ENCODE results near the gene GABPB1.

The GABPB1 gene

DNA sequence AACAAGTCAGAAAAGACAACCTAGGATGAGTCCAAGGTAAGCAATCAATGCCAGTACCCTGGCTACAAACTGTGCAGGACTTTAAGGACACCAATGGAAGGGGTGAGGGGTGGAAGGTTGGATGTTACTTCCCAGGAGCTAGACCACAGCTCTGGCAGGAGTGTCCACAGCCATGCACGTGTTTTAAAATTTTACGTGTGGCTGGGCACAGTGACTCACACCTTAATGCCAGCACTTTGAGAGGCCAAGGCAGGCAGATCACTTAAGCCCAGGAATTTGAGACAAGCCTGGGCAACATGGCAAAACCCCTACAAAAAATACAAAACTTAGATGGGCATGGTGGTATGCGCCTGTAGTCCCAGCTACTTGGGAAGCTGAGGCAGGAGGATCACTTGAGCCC lies 74.7 kb downstream of the GABPB1 start:
- no peak for ATAC-seq

DNA sequence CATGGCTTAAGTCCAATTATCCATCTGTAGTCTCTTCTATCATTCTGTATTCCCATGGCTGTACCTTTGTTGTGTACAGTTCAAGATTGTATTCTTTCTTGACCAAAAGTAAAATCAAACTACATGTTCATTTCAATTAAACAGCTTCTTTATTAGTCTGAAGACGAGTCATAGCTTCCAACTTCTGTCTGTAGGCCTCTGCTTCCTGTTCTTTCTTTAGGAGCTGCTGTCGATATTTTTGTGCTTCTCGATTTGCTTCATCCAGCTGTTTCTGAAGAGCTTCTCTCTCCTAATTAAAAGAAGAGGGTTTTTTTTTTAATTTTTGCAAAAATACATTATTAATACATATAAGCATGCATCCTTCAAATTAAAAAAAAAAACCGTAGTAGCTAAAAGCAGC lies 76.5 kb downstream of the GABPB1 start:
- TF ChIP-seq ZFP3 (CRISPR knock-in tag; IDR thresholded peaks at IDR 0.05): no peak
- ATAC-seq: no peak

More for the DNA sequence above, 74.7 kb downstream of the GABPB1 start:
- TF ChIP-seq ZNF565 (CRISPR knock-in tag; conservative IDR thresholded peaks at IDR 0.05; ENCODE audit: low read depth): no peak
- no peak for TF ChIP-seq SNAI2 (CRISPR knock-in tag; IDR thresholded peaks at IDR 0.05)

DNA sequence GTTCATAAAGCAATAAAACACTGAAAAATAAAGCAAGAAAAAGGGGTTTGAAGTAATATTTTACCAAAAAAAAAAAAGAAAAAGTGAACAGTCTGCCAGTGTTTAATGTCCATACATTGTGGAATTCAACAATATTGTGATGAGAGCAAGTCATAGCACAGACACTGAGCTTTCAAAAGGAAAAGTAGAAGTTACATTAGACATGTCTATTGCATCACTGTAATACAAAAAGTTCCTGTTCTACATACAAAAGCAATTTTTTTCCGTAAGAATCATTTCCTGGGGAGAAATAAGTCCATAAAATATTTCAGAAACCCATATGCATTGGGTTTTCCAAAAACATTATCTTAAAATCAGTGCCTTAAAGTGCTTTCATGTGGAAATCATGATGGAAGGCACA lies 77.6 kb downstream of the GABPB1 start:
- TF ChIP-seq, protein P1, sequence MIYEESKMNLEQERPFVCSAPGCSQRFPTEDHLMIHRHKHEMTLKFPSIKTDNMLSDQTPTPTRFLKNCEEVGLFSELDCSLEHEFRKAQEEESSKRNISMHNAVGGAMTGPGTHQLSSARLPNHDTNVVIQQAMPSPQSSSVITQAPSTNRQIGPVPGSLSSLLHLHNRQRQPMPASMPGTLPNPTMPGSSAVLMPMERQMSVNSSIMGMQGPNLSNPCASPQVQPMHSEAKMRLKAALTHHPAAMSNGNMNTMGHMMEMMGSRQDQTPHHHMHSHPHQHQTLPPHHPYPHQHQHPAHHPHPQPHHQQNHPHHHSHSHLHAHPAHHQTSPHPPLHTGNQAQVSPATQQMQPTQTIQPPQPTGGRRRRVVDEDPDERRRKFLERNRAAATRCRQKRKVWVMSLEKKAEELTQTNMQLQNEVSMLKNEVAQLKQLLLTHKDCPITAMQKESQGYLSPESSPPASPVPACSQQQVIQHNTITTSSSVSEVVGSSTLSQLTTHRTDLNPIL (CRISPR knock-in tag; IDR thresholded peaks at IDR 0.05; ENCODE audit: low read depth): no peak
- TF ChIP-seq TCF4 (CRISPR knock-in tag; IDR thresholded peaks at IDR 0.05; ENCODE audit: borderline replicate concordance) (no peak), TOX (CRISPR knock-in tag; IDR thresholded peaks at IDR 0.05; ENCODE audit: borderline replicate concordance) (no peak)
- TF ChIP-seq, protein P2, sequence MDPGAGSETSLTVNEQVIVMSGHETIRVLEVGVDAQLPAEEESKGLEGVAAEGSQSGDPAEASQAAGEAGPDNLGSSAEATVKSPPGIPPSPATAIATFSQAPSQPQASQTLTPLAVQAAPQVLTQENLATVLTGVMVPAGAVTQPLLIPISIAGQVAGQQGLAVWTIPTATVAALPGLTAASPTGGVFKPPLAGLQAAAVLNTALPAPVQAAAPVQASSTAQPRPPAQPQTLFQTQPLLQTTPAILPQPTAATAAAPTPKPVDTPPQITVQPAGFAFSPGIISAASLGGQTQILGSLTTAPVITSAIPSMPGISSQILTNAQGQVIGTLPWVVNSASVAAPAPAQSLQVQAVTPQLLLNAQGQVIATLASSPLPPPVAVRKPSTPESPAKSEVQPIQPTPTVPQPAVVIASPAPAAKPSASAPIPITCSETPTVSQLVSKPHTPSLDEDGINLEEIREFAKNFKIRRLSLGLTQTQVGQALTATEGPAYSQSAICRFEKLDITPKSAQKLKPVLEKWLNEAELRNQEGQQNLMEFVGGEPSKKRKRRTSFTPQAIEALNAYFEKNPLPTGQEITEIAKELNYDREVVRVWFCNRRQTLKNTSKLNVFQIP (CRISPR knock-in tag; IDR thresholded peaks at IDR 0.05; ENCODE audit: borderline replicate concordance, low read depth): no peak

DNA sequence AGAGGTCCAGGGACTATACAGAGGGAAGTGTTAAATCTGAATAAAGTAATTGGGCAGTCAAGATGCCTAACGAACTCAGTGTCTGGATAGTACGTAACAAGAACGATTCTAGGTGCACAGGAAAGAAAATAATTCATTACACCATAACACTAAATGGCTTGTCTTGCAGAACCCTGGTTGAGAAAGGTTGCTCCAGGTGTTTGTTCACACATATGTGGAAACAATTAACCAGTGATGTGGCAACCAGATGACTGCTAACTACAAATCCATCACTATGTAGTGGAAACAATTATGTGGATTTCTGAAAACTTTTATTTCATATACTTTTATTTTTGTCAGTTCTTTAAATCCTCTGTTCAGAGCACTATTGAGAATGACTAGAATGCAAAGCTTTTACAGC lies 79.1 kb downstream of the GABPB1 start:
- no peak for ATAC-seq
- no peak for TF ChIP-seq BACH2 (CRISPR knock-in tag; IDR thresholded peaks at IDR 0.05; ENCODE audit: borderline replicate concordance)
- TF ChIP-seq OSR1 (CRISPR knock-in tag; IDR thresholded peaks at IDR 0.05): no peak

More for the DNA sequence above, 77.6 kb downstream of the GABPB1 start:
- ATAC-seq: no peak

DNA sequence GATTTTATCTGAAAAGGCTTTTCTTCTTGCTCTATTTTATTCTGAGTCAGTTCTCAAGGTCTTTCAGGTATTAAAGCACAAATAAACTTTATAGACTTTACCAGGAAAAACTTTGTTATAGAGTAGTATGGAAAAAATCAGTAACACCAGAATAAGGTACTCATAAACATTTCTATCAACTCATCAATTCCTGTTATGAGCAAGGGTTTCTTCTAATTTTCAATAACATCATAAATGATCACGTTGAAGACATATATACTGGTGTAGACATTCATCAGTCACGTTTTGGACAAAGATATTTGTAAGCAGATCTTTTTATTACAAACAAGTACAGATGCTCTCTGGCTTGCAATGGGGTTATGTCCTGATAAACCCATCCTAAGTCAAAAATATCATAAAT lies 79.9 kb downstream of the GABPB1 start:
- TF ChIP-seq, protein P1 (CRISPR knock-in tag; IDR thresholded peaks at IDR 0.05; ENCODE audit: low read depth): no peak
- TF ChIP-seq ZFP3 (CRISPR knock-in tag; IDR thresholded peaks at IDR 0.05): no peak
- TF ChIP-seq ZC3H10 (CRISPR knock-in tag; IDR thresholded peaks at IDR 0.05): no peak
- TF ChIP-seq ARNTL (CRISPR knock-in tag; IDR thresholded peaks at IDR 0.05; ENCODE audit: borderline replicate concordance, low read depth): no peak
- no peak for TF ChIP-seq ZNF565 (CRISPR knock-in tag; conservative IDR thresholded peaks at IDR 0.05; ENCODE audit: low read depth)
- no peak for TF ChIP-seq ZFP30 (CRISPR knock-in tag; IDR thresholded peaks at IDR 0.05)
- no peak for TF ChIP-seq RARB (CRISPR knock-in tag; IDR thresholded peaks at IDR 0.05)
- TF ChIP-seq CSDC2 (CRISPR knock-in tag; IDR thresholded peaks at IDR 0.05): no peak
- TF ChIP-seq BACH2 (CRISPR knock-in tag; IDR thresholded peaks at IDR 0.05; ENCODE audit: borderline replicate concordance): no peak
- TF ChIP-seq TCF4 (CRISPR knock-in tag; IDR thresholded peaks at IDR 0.05; ENCODE audit: borderline replicate concordance): no peak
- no peak for TF ChIP-seq PPARA (CRISPR knock-in tag; IDR thresholded peaks at IDR 0.05; ENCODE audit: borderline replicate concordance)
- TF ChIP-seq, protein P3, sequence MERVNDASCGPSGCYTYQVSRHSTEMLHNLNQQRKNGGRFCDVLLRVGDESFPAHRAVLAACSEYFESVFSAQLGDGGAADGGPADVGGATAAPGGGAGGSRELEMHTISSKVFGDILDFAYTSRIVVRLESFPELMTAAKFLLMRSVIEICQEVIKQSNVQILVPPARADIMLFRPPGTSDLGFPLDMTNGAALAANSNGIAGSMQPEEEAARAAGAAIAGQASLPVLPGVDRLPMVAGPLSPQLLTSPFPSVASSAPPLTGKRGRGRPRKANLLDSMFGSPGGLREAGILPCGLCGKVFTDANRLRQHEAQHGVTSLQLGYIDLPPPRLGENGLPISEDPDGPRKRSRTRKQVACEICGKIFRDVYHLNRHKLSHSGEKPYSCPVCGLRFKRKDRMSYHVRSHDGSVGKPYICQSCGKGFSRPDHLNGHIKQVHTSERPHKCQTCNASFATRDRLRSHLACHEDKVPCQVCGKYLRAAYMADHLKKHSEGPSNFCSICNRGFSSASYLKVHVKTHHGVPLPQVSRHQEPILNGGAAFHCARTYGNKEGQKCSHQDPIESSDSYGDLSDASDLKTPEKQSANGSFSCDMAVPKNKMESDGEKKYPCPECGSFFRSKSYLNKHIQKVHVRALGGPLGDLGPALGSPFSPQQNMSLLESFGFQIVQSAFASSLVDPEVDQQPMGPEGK (CRISPR knock-in tag; IDR thresholded peaks at IDR 0.05; ENCODE audit: borderline replicate concordance): no peak
- TF ChIP-seq, protein P4, sequence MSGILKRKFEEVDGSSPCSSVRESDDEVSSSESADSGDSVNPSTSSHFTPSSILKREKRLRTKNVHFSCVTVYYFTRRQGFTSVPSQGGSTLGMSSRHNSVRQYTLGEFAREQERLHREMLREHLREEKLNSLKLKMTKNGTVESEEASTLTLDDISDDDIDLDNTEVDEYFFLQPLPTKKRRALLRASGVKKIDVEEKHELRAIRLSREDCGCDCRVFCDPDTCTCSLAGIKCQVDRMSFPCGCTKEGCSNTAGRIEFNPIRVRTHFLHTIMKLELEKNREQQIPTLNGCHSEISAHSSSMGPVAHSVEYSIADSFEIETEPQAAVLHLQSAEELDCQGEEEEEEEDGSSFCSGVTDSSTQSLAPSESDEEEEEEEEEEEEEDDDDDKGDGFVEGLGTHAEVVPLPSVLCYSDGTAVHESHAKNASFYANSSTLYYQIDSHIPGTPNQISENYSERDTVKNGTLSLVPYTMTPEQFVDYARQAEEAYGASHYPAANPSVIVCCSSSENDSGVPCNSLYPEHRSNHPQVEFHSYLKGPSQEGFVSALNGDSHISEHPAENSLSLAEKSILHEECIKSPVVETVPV (CRISPR knock-in tag; IDR thresholded peaks at IDR 0.05): no peak
- no peak for TF ChIP-seq GLIS3 (CRISPR knock-in tag; IDR thresholded peaks at IDR 0.05)
- TF ChIP-seq ISL1 (CRISPR knock-in tag; IDR thresholded peaks at IDR 0.05): no peak
- TF ChIP-seq, protein P2 (CRISPR knock-in tag; IDR thresholded peaks at IDR 0.05; ENCODE audit: borderline replicate concordance, low read depth): no peak
- no peak for ATAC-seq
